ENCODE data around the gene SRCIN1.

Gene SRCIN1

GRCh38 chr17:38558728-38559050 is 47.1 kb downstream of the SRCIN1 start:
- peaks cover 3% of the 10 kb centered on the region for H3K36me3 Mint-ChIP-seq (ENCODE audit: insufficient read depth)
- peak overlapping the region; percentile 95 for H3K4me3 Mint-ChIP-seq
- peaks cover 41% of the 10 kb centered on the region for H3K27me3 Mint-ChIP-seq
- peak overlapping the region; percentile 92 for H3K27ac Mint-ChIP-seq (ENCODE audit: low read depth)
- DNase-seq (ENCODE audit: low spot score in 2 of 2) = peak in 1 of 2 donors; percentile 24
- H3K9me3 Mint-ChIP-seq = no peaks in the 10 kb centered on the region
- peaks cover 26% of the 10 kb centered on the region for H3K4me1 Mint-ChIP-seq
- peak; percentile 50 for ATAC-seq (replicated peaks; ENCODE audit: extremely low read depth, poor library complexity, severe bottlenecking)

GRCh38 chr17:38557836-38558727 is 47.7 kb downstream of the SRCIN1 start:
- DNase-seq (ENCODE audit: low spot score in 2 of 2) = peak; percentile 79 to 82
- ATAC-seq (replicated peaks; ENCODE audit: extremely low read depth, poor library complexity, severe bottlenecking) = peak; percentile 69
- Mint-ChIP-seq H3K27me3 (peaks cover 35% of the 10 kb centered on the region), H3K4me1 (peaks cover 26% of the 10 kb centered on the region), H3K36me3 (ENCODE audit: insufficient read depth) (peaks cover 3% of the 10 kb centered on the region), H3K27ac (ENCODE audit: low read depth) (no peak overlapping the region), H3K4me3 (peak overlapping the region; percentile 95), H3K9me3 (no peaks in the 10 kb centered on the region)

GRCh38 chr17:38557396-38557795 is 48.4 kb downstream of the SRCIN1 start:
- H3K9me3 Mint-ChIP-seq = no peaks in the 10 kb centered on the region

GRCh38 chr17:38556239-38556638 is 49.5 kb downstream of the SRCIN1 start:
- ATAC-seq (replicated peaks; ENCODE audit: extremely low read depth, poor library complexity, severe bottlenecking) (no peak), DNase-seq (ENCODE audit: low spot score in 2 of 2) (no peak)
- Mint-ChIP-seq H3K9me3 (no peaks in the 10 kb centered on the region), H3K36me3 (ENCODE audit: insufficient read depth) (peaks cover 2% of the 10 kb centered on the region), H3K27me3 (peaks cover 36% of the 10 kb centered on the region), H3K4me1 (peaks cover 20% of the 10 kb centered on the region), H3K27ac (ENCODE audit: low read depth) (no peak overlapping the region), H3K4me3 (no peak overlapping the region)

More at GRCh38 chr17:38557396-38557795, 48.4 kb downstream of the SRCIN1 start:
- Mint-ChIP-seq H3K27me3 (peaks cover 30% of the 10 kb centered on the region), H3K36me3 (ENCODE audit: insufficient read depth) (peaks cover 3% of the 10 kb centered on the region), H3K4me1 (peaks cover 22% of the 10 kb centered on the region), H3K4me3 (peak overlapping the region; percentile 95), H3K27ac (ENCODE audit: low read depth) (no peak overlapping the region)
- ATAC-seq (replicated peaks; ENCODE audit: extremely low read depth, poor library complexity, severe bottlenecking) (no peak), DNase-seq (ENCODE audit: low spot score in 2 of 2) (no peak)

- Mint-ChIP-seq H3K4me1 (peaks cover 12% of the 10 kb centered on the region), H3K27me3 (peaks cover 33% of the 10 kb centered on the region), H3K36me3 (ENCODE audit: insufficient read depth) (peaks cover 2% of the 10 kb centered on the region), H3K4me3 (no peak overlapping the region), H3K9me3 (no peaks in the 10 kb centered on the region), H3K27ac (ENCODE audit: low read depth) (no peak overlapping the region)
- ATAC-seq (replicated peaks; ENCODE audit: extremely low read depth, poor library complexity, severe bottlenecking) (no peak), DNase-seq (ENCODE audit: low spot score in 2 of 2) (no peak)
Observed at GRCh38 chr17:38554430-38555350, 51.1 kb downstream of the SRCIN1 start.

GRCh38 chr17:38552343-38552742 is 53.4 kb downstream of the SRCIN1 start:
- H3K27ac Mint-ChIP-seq (ENCODE audit: low read depth) = no peak overlapping the region
- no peak for ATAC-seq (replicated peaks; ENCODE audit: extremely low read depth, poor library complexity, severe bottlenecking)
- no peaks in the 10 kb centered on the region for H3K4me1 Mint-ChIP-seq
- peaks cover 57% of the 10 kb centered on the region for H3K27me3 Mint-ChIP-seq
- no peaks in the 10 kb centered on the region for H3K9me3 Mint-ChIP-seq
- H3K36me3 Mint-ChIP-seq (ENCODE audit: insufficient read depth) = no peaks in the 10 kb centered on the region
- no peak for DNase-seq (ENCODE audit: low spot score in 2 of 2)
- no peak overlapping the region for H3K4me3 Mint-ChIP-seq

GRCh38 chr17:38551121-38551520 is 54.6 kb downstream of the SRCIN1 start:
- ATAC-seq (replicated peaks; ENCODE audit: extremely low read depth, poor library complexity, severe bottlenecking) = no peak
- no peak overlapping the region for H3K27ac Mint-ChIP-seq (ENCODE audit: low read depth)
- H3K4me3 Mint-ChIP-seq = no peak overlapping the region
- DNase-seq (ENCODE audit: low spot score in 2 of 2) = no peak
- H3K36me3 Mint-ChIP-seq (ENCODE audit: insufficient read depth) = no peaks in the 10 kb centered on the region
- no peaks in the 10 kb centered on the region for H3K9me3 Mint-ChIP-seq
- H3K4me1 Mint-ChIP-seq = no peaks in the 10 kb centered on the region
- peaks cover 65% of the 10 kb centered on the region for H3K27me3 Mint-ChIP-seq

GRCh38 chr17:38550661-38551060 is 55.1 kb downstream of the SRCIN1 start:
- Mint-ChIP-seq H3K36me3 (ENCODE audit: insufficient read depth) (no peaks in the 10 kb centered on the region), H3K4me3 (no peak overlapping the region), H3K4me1 (no peaks in the 10 kb centered on the region), H3K27ac (ENCODE audit: low read depth) (no peak overlapping the region), H3K27me3 (peaks cover 65% of the 10 kb centered on the region), H3K9me3 (no peaks in the 10 kb centered on the region)
- ATAC-seq (replicated peaks; ENCODE audit: extremely low read depth, poor library complexity, severe bottlenecking) = no peak
- no peak for DNase-seq (ENCODE audit: low spot score in 2 of 2)

- peaks cover 59% of the 10 kb centered on the region for H3K27me3 Mint-ChIP-seq
Observed at GRCh38 chr17:38549285-38549684, 56.5 kb downstream of the SRCIN1 start.

GRCh38 chr17:38547444-38547843 is 58.3 kb downstream of the SRCIN1 start:
- Mint-ChIP-seq H3K27ac (ENCODE audit: low read depth) (no peak overlapping the region), H3K4me3 (no peak overlapping the region), H3K9me3 (no peaks in the 10 kb centered on the region), H3K27me3 (peaks cover 75% of the 10 kb centered on the region), H3K36me3 (ENCODE audit: insufficient read depth) (no peaks in the 10 kb centered on the region), H3K4me1 (no peaks in the 10 kb centered on the region)
- DNase-seq (ENCODE audit: low spot score in 2 of 2) (no peak), ATAC-seq (replicated peaks; ENCODE audit: extremely low read depth, poor library complexity, severe bottlenecking) (no peak)

More at GRCh38 chr17:38549285-38549684, 56.5 kb downstream of the SRCIN1 start:
- DNase-seq (ENCODE audit: low spot score in 2 of 2) (no peak), ATAC-seq (replicated peaks; ENCODE audit: extremely low read depth, poor library complexity, severe bottlenecking) (no peak)
- Mint-ChIP-seq H3K36me3 (ENCODE audit: insufficient read depth) (no peaks in the 10 kb centered on the region), H3K9me3 (no peaks in the 10 kb centered on the region), H3K27ac (ENCODE audit: low read depth) (no peak overlapping the region), H3K4me1 (no peaks in the 10 kb centered on the region), H3K4me3 (no peak overlapping the region)

GRCh38 chr17:38546396-38546795 is 59.4 kb downstream of the SRCIN1 start:
- Mint-ChIP-seq H3K27ac (ENCODE audit: low read depth) (no peak overlapping the region), H3K4me1 (no peaks in the 10 kb centered on the region), H3K9me3 (no peaks in the 10 kb centered on the region), H3K27me3 (peaks cover 75% of the 10 kb centered on the region), H3K4me3 (no peak overlapping the region), H3K36me3 (ENCODE audit: insufficient read depth) (no peaks in the 10 kb centered on the region)
- DNase-seq (ENCODE audit: low spot score in 2 of 2) (no peak), ATAC-seq (replicated peaks; ENCODE audit: extremely low read depth, poor library complexity, severe bottlenecking) (no peak)

GRCh38 chr17:38545531-38546225 is 60.1 kb downstream of the SRCIN1 start:
- DNase-seq (ENCODE audit: low spot score in 2 of 2) = no peak

More at GRCh38 chr17:38545531-38546225, 60.1 kb downstream of the SRCIN1 start:
- Mint-ChIP-seq H3K4me3 (no peak overlapping the region), H3K27me3 (peaks cover 76% of the 10 kb centered on the region), H3K36me3 (ENCODE audit: insufficient read depth) (no peaks in the 10 kb centered on the region), H3K4me1 (no peaks in the 10 kb centered on the region), H3K27ac (ENCODE audit: low read depth) (no peak overlapping the region), H3K9me3 (no peaks in the 10 kb centered on the region)
- ATAC-seq (replicated peaks; ENCODE audit: extremely low read depth, poor library complexity, severe bottlenecking) = no peak

Measured in central memory CD8-positive, alpha-beta T cell (primary cell).